Measurements from ENCODE around the gene DUOXA2.
"Not testable (repeated sequence)": the region's sequence is repeated elsewhere in the genome, so short reads cannot be mapped to it uniquely, and the experiment has no call there.

Gene DUOXA2

GRCh38 chr15:45114076-45114750 is at the start of gene DUOXA2, which contains the start of gene DUOX2:
TSS of gene DUOXA2 (plus strand) at chr15:45114326. CDS start at chr15:45114606, 280 bp downstream.
TSS of gene DUOX2 (minus strand) at chr15:45114172. CDS start at chr15:45113411, 761 bp downstream.
- no peak for DNase-seq

DNA sequence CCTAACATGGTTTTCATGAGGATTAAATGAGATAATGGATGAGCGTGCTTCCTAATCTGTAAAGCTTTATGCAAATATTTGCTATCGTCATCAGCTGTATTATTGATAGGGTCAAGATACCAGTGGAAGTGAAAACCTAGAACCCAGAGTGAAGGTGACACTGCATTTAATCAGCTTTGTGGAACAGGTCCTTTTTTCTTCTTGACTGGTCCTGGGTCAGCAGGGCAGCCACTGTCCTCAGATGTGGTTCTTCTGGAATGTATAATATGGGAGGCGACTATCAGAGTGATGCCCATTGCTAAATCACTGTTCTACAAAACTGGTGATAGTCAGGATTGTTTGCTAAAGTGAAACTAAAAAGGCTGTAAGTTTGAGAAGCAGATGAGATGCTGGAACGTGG is 49.7 kb upstream of the DUOXA2 start:
- DNase-seq, result no peak

DNA sequence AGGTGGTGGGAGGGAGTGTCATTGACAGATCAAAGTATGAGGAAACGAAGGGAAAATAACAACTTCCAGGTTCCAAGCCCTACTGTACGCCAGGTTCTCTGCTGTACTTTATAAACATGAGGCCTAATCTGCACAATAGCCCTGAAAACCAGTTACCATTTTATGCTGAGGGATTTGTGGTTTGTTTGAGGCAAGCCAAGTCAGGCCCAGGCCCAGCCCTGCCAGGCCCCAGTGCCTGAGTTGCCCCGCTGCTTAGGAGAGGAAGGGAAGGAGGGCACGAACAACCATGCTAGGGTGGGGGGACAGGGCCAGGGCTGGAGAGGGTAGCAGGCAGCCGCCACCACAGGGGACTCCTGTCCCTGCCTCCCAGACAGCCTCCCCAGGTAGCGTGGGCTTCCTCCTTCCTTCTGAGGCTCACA is 44.2 kb upstream of the DUOXA2 start:
- not testable (repeated sequence) for DNase-seq

DNA sequence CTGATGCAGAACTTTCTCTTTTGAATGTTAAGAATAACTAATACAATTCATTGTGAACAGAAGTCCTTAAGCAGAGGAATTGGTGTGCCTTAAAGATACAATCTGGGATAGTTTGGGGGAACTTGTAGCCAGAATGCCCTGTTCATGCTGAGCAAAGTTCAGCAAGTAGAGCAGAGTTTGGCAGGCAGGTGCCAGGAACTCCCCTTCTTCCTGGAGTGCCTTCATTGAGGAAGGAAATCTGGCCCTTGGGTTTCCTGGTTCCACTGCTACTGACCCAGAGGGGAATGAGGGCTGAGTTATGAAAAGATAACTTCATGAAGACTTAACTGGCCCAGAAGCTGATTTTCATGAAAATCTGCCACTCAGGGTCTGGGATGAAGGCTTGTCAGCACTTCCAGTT is 40.5 kb upstream of the DUOXA2 start:
- DNase-seq, result not testable (repeated sequence)

GRCh38 chr15:45075440-45076320 is 38.4 kb upstream of the DUOXA2 start:
- DNase-seq, result not testable (repeated sequence)

- DNase-seq, result not testable (repeated sequence)
Measured at GRCh38 chr15:45077391-45077790, 36.7 kb upstream of the DUOXA2 start.

DNA sequence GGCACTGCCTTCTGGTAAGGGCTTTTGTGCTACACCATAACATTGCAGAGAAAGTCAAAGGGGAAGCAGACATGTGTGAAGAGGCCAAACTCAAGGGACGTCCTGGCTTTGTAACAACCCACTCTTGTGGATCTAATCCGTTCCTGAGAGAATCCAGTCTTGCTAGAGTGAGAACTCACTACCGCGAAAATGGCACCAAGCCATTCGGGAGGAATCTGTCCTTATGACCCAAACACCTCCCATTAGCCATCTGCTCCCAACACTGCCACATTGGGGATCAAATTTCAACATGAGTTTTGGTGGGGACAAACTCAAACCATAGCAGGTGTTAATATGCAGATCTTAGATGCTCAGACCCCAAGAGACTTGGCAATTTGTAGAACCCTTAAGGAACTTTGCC is 34.9 kb upstream of the DUOXA2 start:
- not testable (repeated sequence) for DNase-seq

GRCh38 chr15:45079628-45080246 is 34.4 kb upstream of the DUOXA2 start:
- DNase-seq, result not testable (repeated sequence)

DNA sequence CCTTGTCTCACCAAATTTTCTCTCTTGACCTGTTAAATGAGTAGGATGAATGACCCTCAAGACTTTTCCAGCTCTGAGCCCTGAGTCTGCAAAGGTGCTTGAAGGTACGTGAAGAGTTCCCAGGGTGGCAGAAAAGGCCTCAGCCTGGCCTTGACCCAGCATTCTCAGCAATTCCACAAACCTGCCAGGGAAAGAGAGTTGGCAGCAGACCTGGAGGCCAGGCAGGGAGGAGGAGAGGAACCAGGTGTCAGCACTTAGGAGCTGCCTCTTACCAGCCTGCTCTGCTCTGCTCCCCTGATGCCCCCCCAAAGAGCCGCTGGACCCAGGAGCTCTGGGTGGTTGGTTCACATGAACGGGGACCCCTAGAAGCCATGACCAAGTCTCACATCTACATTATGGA is 33.5 kb upstream of the DUOXA2 start:
- not testable (repeated sequence) for DNase-seq

- not testable (repeated sequence) for DNase-seq
Measured at GRCh38 chr15:45082412-45082811, 31.7 kb upstream of the DUOXA2 start.

- DNase-seq, result no peak
Measured at GRCh38 chr15:45083223-45083622, 30.9 kb upstream of the DUOXA2 start.

DNA sequence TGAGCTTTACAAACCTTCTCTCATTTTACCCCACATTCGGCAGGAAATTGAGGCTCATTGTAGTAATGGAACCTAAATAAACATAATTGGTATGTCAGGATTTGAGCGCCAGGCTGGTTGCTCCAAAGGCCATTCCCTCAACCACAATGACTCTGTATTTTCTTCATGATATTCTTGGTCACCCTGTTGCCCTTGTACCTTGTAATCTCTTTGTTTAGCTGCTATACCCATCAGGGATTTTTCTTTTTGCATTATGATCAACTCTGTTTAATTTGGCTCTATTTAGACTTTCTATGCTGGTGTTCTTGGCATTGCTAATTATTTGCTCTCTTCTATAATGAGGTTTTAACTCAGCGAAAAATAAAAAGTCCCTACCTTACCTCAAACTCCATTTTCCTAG is 30.0 kb upstream of the DUOXA2 start:
- no peak for DNase-seq

DNA sequence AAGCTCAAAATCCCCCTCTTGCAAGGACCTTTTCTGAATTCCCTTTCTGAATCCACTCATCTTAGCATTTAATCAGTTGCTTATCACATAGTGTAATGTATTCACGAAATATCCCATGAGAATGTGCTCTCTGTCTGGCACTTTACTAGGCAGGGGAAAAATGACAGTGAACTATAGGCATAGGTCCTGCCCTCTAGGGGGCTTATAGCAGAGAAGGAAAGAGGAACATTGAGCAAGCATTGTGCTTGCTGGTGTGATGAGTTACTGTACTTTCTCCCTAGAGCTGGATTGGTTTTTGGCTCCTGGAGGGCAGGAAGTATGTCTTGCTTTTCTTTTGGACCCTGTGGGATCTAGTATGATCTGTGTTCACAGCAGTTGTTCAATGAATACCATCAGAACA is 26.6 kb upstream of the DUOXA2 start:
- DNase-seq, result no peak

GRCh38 chr15:45088801-45089711 is 25.1 kb upstream of the DUOXA2 start:
- no peak for DNase-seq

DNA sequence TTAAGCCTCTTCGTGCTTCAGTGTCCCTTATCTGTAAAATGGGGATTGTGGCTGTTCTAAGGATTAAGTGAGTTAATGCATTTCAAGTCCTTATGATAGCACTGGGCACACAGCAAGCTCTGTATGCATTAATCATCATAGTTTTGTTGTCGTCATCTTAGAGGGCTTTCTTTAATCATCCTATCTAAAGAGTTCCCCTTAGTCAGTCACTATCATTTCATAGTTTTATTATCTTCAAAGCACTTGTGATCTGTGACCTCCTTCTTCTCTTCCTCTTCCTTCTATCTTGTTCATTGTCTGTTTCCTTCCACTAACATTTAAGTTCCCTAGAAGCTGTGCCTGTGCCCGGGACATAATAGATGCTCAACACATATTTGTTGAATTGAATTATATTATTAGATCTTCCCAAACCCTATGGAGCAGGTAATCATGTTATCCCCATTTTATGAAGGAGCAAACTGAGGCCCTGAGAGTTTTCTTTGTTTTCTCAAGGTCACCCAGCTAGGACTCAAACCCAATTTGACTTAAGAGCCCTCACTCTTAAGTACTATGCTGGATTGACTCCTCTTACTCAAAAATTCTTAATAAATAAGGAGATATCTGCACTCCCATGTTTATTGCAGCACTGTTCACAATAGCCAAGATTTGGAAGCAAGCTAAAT is 24.3 kb upstream of the DUOXA2 start:
- no peak for DNase-seq

GRCh38 chr15:45091161-45091560 is 23.0 kb upstream of the DUOXA2 start:
- no peak for DNase-seq

DNA sequence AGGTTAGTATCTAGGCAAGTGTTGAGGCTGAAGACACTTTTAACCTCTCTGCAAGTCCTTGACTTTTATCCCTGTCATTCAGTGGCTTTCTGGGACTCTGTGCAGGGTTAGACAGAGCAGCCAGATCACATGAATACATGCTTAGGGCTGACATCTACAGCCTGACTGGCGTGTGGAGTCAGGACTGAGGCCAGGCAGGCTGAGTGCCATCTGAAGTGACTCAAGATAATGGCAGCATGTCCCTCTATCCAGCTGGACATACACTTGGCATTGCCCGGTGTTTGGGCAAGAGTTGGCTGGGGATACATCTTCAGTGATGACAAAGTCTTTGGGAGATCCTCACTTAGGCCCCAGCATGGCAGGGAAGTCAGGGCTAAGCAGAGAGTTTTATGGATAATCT is 22.6 kb upstream of the DUOXA2 start:
- no peak for DNase-seq

- DNase-seq, result no peak
Measured at GRCh38 chr15:45093013-45093412, 21.1 kb upstream of the DUOXA2 start.

DNA sequence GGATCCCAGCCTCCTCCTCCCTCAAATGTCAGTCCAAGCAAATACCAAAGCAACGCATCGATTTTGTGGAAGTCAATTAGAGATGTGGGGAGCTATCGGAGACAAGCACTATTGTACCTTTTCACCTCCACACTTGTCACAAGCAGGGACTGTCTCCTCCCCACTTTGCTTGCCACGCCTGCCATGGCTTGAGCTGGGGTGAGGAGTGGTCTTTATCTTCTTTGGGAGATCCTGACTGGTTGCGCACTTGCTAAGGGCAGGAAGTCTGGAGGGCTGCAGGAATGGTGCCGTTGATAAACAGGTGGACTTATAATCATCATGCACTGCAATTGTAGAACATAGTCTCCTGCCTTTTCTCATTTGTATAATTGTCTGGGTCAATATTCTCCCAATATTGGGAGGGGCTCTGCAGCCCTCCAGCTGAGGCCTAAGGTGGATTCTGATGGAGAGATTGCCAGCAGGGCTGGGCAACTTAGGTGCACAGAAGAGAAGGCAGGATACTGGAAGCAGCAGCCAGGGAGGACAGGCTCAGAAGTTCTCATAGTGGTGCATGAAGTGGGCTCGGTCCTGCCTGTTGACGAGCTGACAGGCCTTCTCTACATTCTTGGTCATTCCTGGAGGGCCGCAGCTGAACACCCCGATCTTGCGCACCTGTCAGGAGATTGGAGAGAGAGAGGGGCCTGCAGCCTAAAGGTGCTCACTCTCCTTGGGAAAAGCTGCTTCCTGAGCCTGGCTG is 20.3 kb upstream of the DUOXA2 start:
- DNase-seq, result no peak

GRCh38 chr15:45094358-45094730 is 19.8 kb upstream of the DUOXA2 start:
- no peak for DNase-seq

DNA sequence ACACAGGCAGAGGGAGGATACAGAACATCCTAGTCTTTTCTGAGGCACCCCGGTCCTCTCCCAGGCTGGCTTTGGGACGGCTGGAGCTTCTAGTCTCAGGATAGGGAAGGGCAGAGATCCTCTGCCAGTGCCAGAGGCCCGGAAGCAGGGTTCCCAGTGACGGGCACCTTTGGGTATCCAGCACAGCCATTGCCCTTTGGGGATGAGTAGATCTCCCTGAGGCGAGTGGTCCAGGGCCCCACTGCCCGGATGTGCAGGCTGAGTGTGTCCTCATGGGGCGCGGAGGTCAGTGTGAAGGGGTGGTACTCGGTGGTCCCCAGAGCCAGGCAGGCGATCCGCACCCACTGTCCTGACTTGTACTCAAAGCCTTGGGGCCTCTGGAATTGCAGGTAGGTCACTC is 18.5 kb upstream of the DUOXA2 start:
- DNase-seq, result no peak

Data from NK-92 treated with Interleukin-12 subunit alpha and Interleukin-12 subunit beta, amount 100 ng/mL, for 24 hours (cell line).